HTR-8/SVneo (cell line): ENCODE data around the gene POU2F3.
"Not testable (repeated sequence)": the region's sequence is repeated elsewhere in the genome, so short reads cannot be mapped to it uniquely, and the experiment has no call there.

Source experiments
- DNase-seq: peaks from one replicate; pipeline ENCODE4 v3.0.0; 2011; ENCODE audit warnings: low spot score, mixed read lengths; ENCODE audit not compliant: insufficient read length
- FAIRE-seq: peaks from 2 replicates; lab custom pipeline; 2011; peaks lifted over from hg19 to GRCh38; lab: Jason Lieb, UNC

POU2F3 gene

GRCh38 chr11:120272303-120272702 lies 32.4 kb downstream of the POU2F3 start:
- FAIRE-seq (peak; percentile 9), DNase-seq (peak; percentile 48)

DNA sequence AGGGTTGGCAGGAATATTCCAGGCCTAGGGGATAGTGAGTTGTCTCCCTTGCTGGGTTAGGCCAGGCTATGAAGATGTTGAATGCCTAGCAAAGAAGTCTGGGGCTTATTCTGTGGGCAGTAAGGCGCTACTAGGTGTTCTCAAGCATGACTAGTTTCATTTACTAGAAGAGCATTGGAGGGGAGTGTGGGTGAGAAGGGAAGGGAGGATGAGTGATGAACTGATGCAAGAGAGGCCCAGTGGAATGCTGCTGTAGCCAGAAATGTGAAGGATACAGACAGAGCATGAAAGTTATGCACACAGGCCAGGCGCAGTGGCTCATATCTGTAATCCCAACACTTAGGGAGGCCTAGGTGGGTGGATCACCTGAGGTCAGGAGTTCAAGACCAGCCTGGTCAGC lies 33.5 kb downstream of the POU2F3 start:
- peak; percentile 13 for FAIRE-seq
- no peak for DNase-seq

DNA sequence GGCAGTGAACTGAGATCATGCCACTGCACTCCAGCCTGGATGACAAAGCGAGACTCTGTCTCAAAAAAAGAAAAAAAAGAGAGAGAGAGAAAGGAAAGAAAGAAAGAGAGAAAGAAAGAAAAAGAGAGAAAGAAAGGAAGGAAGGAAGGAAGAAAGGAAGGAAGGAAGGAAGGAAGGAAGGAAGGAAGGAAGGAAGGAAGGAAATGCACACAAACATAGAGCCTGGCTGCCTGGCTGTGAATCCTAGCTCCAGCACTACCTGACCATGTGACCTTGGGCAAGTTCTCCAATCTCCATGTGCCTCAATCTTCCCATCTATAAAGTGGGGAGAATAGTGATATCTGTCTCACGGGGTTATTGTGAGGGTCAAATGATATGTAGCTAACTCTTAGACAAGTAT lies 34.0 kb downstream of the POU2F3 start:
- not testable (repeated sequence) for FAIRE-seq, DNase-seq

DNA sequence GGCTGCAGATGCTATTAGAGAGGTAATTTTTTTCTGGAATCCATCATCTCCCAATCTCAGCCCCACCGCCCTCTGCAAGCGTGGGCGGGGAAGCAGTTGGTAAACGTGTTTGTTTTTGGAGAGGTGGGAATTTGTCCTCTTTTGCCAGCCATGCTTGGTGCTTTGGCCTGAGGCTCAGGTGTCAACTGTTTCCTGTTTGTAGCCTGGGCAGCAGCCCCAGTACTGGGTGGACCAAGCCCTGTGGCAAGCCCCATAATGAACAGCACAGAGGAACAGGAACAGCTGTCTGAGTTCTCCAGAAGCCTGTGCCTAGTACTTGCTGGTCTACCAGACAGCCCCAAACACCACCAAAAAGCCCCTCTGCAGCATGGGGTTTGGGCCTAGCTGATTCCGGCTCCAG lies 39.6 kb downstream of the POU2F3 start:
- FAIRE-seq (no peak), DNase-seq (no peak)

DNA sequence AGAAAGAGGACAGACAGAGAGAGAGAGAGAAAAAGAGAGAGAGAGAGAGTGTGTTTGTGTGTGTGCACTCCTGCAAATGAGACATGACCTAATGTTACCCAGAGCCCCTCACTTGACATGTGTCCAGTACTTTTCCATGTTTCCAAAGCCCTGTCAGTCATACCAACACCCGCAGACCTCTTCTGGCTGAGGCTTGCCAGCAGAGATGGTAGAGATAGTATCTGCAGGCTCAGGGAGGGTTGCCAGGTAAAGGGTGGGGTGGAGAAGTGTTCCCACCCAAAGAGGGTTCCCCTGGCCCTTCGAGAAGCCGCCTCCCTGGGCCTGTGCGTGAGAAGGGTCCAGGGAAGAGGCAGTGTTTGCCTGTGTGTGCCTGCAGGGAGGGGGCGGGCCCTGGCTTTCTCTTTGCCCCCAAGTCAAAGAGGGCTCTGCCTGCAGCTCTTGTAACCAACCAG lies 40.7 kb downstream of the POU2F3 start:
- DNase-seq (no peak), FAIRE-seq (no peak)

DNA sequence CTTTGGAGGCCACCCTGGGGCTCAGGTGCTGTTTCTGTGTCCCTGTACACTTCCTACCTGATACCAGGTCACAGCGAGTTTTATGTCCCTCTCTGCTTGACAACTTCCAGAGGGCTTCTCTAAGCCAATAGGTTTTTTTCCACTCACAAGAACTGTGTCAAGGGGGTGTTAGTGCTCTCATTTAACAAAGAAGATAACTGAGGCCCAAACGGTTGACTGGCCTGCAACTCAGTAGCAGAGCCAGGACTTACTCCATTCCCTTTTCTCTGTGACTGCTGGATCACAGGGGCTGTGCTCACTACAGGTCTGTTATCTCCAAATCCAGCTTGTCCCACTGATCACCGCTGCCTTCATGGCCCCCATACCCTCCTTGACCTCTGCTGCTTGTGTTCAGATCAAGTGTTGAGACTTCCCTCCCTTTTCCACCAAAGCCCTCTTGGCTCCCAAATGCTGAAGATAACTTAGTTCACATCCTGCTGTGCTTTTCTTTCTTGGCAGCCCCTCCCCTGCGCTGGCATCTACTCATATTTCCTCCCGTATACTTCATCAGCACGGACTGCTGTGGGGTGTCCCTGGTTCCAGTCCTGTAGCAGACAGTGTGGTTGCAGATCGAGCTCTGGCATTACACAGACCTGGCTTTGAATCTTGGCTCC lies 41.3 kb downstream of the POU2F3 start:
- no peak for FAIRE-seq

DNA sequence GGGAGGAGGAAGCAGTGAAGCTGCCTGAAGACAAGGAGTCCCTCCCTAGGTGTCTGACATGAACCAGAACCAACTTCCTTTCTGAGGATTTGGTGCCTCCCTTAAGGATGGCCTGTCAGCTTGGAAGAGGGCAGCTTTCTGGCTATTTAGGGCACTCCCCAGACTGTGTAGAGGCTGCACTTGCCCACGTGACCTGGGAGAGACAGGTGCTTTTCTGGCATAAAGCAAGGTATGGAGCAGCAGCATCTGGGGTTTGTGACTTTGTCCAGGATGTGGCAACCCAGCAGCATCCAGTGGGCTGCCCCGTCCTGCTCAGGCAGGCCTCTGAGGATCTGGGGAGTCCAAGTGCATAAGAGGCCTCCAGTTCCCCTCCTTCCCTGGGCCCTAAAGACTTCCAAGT lies 43.2 kb downstream of the POU2F3 start:
- no peak for FAIRE-seq
- no peak for DNase-seq

More for the DNA sequence above, 41.3 kb downstream of the POU2F3 start:
- DNase-seq: no peak

- no peak for DNase-seq
Measured at GRCh38 chr11:120284272-120284671, 44.3 kb downstream of the POU2F3 start.

GRCh38 chr11:120285256-120285655 lies 45.3 kb downstream of the POU2F3 start:
- no peak for FAIRE-seq

More at GRCh38 chr11:120284272-120284671, 44.3 kb downstream of the POU2F3 start:
- FAIRE-seq: no peak

DNA sequence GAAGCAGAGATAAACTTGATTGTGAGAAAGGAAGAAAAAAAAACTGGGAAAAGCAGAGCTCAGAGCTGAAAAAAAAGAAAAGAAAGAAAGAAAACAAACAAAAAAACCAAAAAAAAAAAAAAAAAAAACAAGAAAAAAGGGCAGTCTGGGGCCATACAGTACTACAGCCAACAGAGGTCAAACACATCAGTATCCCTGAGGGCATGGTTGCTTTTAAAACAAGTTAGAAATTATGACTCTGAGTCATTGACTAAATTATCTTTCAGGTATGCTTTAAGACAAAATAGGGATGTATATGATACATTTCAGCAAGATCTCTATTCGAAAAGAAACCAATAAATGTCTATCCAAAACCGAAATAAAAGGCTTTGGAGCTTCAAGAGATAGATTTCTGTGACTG lies 48.1 kb downstream of the POU2F3 start:
- DNase-seq (no peak), FAIRE-seq (no peak)

More at GRCh38 chr11:120285256-120285655, 45.3 kb downstream of the POU2F3 start:
- DNase-seq: no peak

- FAIRE-seq: no peak
Measured at GRCh38 chr11:120289426-120289825, 49.5 kb downstream of the POU2F3 start.

DNA sequence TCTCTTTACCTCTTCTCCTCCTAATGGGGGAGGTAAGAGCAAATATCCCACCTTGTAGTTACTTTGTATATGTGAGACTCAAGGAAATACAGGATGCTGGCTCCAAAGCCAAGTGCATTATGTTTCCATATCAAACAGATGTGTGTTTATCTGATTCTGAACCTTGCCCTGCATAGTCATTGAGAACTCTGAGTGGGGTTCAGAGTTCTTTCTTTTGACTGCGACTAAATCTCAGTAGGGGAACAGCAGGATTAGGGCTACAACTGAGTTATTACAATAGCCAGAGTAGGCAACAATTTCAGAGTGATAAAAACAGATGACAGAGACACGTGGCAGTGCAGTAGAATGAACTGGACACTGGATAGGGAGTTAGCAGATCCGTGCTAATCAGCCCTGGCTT lies 51.0 kb downstream of the POU2F3 start:
- no peak for FAIRE-seq
- no peak for DNase-seq

More at GRCh38 chr11:120289426-120289825, 49.5 kb downstream of the POU2F3 start:
- no peak for DNase-seq

- FAIRE-seq: no peak
- no peak for DNase-seq
Measured at GRCh38 chr11:120293038-120293800, 53.3 kb downstream of the POU2F3 start.

DNA sequence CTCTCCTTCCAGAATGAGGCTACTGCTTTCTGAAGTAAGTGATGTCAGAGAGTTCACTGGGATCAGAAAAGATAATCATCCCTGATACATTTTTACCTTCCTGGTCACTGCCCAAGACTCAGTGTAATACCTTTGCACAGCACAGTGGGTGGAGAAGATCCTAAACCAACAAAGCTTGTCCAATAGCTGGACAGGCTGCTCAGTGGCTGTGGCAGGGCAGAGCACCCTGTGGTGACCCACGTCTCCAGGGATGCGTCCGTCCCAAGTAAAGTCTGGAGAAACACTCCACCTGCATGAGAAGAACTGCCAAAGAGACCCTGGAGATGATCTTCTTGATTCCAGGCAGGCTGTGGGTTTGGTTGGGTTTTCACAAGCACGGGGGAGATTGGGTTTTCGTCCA lies 54.2 kb downstream of the POU2F3 start:
- DNase-seq (no peak), FAIRE-seq (no peak)

DNA sequence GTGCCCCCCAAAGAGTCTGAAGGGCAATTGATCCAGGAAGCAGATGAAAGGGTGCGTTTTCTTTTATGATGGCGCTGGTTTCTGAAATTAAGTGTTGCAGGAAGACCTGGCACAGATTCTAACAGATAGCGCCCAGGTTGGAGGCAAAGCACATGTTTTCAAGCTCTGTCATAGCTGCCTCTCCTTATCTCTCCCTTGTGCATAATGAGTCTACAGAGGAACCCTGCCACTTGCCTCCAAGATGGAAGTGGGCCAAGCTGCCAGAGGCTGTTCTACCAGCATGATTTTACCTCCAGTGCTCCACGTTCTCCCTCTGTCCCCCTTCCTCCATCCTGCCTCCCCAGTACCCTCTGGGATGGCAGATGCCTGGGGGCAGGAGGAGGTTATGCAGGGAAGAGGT lies 55.2 kb downstream of the POU2F3 start:
- no peak for DNase-seq
- no peak for FAIRE-seq

- DNase-seq: no peak
- no peak for FAIRE-seq
Measured at GRCh38 chr11:120296554-120296953, 56.6 kb downstream of the POU2F3 start.

DNA sequence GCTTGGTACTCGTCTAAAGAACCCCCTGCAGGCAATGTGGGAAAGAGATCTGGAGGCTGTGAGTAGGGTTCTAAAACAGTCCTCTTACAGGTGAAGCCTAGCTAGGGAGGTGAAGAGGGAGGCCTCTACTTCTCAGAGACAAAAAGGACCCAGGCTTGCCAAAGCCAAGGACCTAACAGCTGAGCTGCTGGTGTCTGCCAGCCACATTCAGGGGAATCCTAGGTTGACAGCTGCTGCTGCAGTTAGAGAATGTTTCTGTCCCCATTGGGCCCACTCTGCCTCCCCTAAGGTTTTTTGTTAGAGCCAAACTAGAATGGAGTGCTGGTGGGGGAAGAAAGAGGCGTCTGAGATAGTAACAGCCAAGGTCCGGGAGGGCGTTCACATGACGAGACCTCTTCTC lies 58.5 kb downstream of the POU2F3 start:
- DNase-seq (no peak), FAIRE-seq (no peak)

- DNase-seq (no peak), FAIRE-seq (no peak)
Measured at GRCh38 chr11:120302001-120302805, 62.3 kb downstream of the POU2F3 start.

GRCh38 chr11:120303004-120303637 lies 63.2 kb downstream of the POU2F3 start:
- peak; percentile 72 for DNase-seq
- peak; percentile 38 for FAIRE-seq

GRCh38 chr11:120304526-120304925 lies 64.6 kb downstream of the POU2F3 start:
- DNase-seq (peak; percentile 23), FAIRE-seq (no peak)
